OCI-LY3 (cell line): ENCODE measurements around the gene IFNG-AS1.

Experiments used
- H2AFZ ChIP-seq: fragments of 200-600, 300-600 bp; shearing (Covaris generic); 2 replicates; pipeline ENCODE4 v1.6.0; 2014; ENCODE audit warnings: antibody characterized with exemption, low read depth, low read length
- H3K27ac ChIP-seq: fragments of 200-600, 300-600 bp; sonication (generic); 2 replicates; pipeline ENCODE4 v1.5.1; 2014; ENCODE audit warnings: mild to moderate bottlenecking, low read length, moderate library complexity, mixed read lengths
- H3K27me3 ChIP-seq: fragments of 200-600, 300-600 bp; sonication (generic); 2 replicates; pipeline ENCODE4 v1.6.1; 2014; ENCODE audit warnings: low read depth, low read length, mixed read lengths
- H3K36me3 ChIP-seq: fragments of 200-600, 300-600 bp; sonication (generic); replicated peaks from 2 replicates; pipeline ENCODE3; 2014; ENCODE audit warnings: low read depth, low read length, mixed read lengths
- H3K4me1 ChIP-seq: fragments of 300-600, 200-600 bp; sonication (generic); 2 replicates; pipeline ENCODE4 v1.6.1; 2014; ENCODE audit warnings: low read length, mixed read lengths
- H3K4me2 ChIP-seq: fragments of 200-600, 300-600 bp; sonication (generic); 2 replicates; pipeline ENCODE4 v1.6.1; 2014; ENCODE audit warnings: low read length, mixed read lengths
- H3K4me3 ChIP-seq: fragments of 300-600, 200-600 bp; sonication (generic); 2 replicates; pipeline ENCODE4 v1.5.1; 2014; ENCODE audit warnings: antibody characterized with exemption, mild to moderate bottlenecking, low read length, moderate library complexity
- H3K79me2 ChIP-seq: fragments of 300-600, 200-600 bp; shearing (Covaris generic); 2 replicates; pipeline ENCODE4 v1.6.1; 2014; ENCODE audit warnings: mild to moderate bottlenecking, low read length, mixed read lengths
- H3K9ac ChIP-seq: fragments of 300-600, 200-600 bp; shearing (Covaris generic); 2 replicates; pipeline ENCODE4 v1.6.0; 2014; ENCODE audit warnings: mild to moderate bottlenecking, low read length, moderate library complexity
- H3K9me3 ChIP-seq: fragments of 200-600, 300-600 bp; shearing (Covaris generic); 2 replicates; pipeline ENCODE4 v1.6.1; 2014; ENCODE audit warnings: low read length, mixed read lengths; ENCODE audit not compliant: insufficient read depth
- H4K20me1 ChIP-seq: fragments of 200-600, 300-600 bp; sonication (generic); 2 replicates; pipeline ENCODE4 v1.6.1; 2016; ENCODE audit warnings: low read length, mixed read lengths; ENCODE audit not compliant: insufficient read depth
- CTCF ChIP-seq: fragments of 200-600, 300-600 bp; sonication (generic); IDR thresholded peaks from 2 replicates; pipeline ENCODE4 v1.5.1; 2014; ENCODE audit warnings: antibody characterized with exemption, low read length, low read depth
- EZH2phosphoT487 ChIP-seq: fragments of 200-600 bp; shearing (Covaris generic); IDR thresholded peaks from 2 replicates; pipeline ENCODE4 v1.6.1; 2018; ENCODE audit warnings: antibody characterized with exemption, mixed run types, low read depth

The IFNG-AS1 gene

GRCh38 chr12:67958187-67958586, 31.1 kb upstream of the IFNG-AS1 start:
- Histone ChIP-seq H3K36me3 (no peaks in the 10 kb centered on the region), H4K20me1 (no peaks in the 10 kb centered on the region), H3K4me2 (no peak overlapping the region), H3K4me1 (no peaks in the 10 kb centered on the region), H3K9ac (no peak overlapping the region), H3K27me3 (no peaks in the 10 kb centered on the region), H3K27ac (no peak overlapping the region), H3K9me3 (no peaks in the 10 kb centered on the region), H2AFZ (no peak overlapping the region), H3K4me3 (no peak overlapping the region), H3K79me2 (no peaks in the 10 kb centered on the region)
- TF ChIP-seq EZH2phosphoT487 (no peak), CTCF (no peak)

- Histone ChIP-seq H3K9me3 (no peaks in the 10 kb centered on the region), H3K4me2 (no peak overlapping the region), H3K79me2 (no peaks in the 10 kb centered on the region), H3K9ac (no peak overlapping the region), H3K36me3 (no peaks in the 10 kb centered on the region), H4K20me1 (no peaks in the 10 kb centered on the region), H3K27ac (no peak overlapping the region), H2AFZ (no peak overlapping the region), H3K4me1 (peaks cover 6% of the 10 kb centered on the region; the same call in 1 of the 2 replicates), H3K4me3 (no peak overlapping the region), H3K27me3 (0 out of 2 replicates have a peak, but pooled peaks cover 8% of the 10 kb centered on the region)
- no peak for TF ChIP-seq EZH2phosphoT487
- no peak for TF ChIP-seq CTCF
These were observed 24.8 kb upstream of the IFNG-AS1 start for GRCh38 chr12:67964456-67964855.

DNA sequence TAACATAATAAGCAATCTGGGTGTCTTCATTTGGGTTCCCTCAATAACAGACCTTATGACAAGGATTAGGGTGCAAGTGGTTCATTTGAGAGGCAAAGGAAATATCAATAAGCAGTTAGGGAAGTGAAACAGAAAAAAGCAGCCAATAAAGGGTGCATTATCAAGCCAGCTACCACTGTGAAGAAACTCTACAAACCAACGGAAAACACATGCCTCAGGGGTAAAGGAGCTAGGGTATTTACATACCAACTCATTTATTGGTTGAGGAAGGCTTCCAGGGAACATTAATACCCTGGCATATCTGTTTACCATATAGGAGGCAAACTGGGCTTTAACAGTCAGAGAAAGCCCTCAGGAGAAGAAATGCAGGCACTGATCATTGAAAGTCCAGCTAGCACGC, 22.7 kb upstream of the IFNG-AS1 start:
- H3K27ac ChIP-seq = no peak overlapping the region
- no peak for TF ChIP-seq CTCF
- peaks cover 6% of the 10 kb centered on the region; the same call in 1 of the 2 replicates for H3K4me1 ChIP-seq
- H3K9ac ChIP-seq = no peak overlapping the region
- H3K9me3 ChIP-seq = no peaks in the 10 kb centered on the region
- H3K4me3 ChIP-seq = no peak overlapping the region
- 0 out of 2 replicates have a peak, but pooled peaks cover 8% of the 10 kb centered on the region for H3K27me3 ChIP-seq
- no peaks in the 10 kb centered on the region for H3K79me2 ChIP-seq
- H3K36me3 ChIP-seq = no peaks in the 10 kb centered on the region
- H4K20me1 ChIP-seq = no peaks in the 10 kb centered on the region
- H2AFZ ChIP-seq = no peak overlapping the region
- H3K4me2 ChIP-seq = no peak overlapping the region

DNA sequence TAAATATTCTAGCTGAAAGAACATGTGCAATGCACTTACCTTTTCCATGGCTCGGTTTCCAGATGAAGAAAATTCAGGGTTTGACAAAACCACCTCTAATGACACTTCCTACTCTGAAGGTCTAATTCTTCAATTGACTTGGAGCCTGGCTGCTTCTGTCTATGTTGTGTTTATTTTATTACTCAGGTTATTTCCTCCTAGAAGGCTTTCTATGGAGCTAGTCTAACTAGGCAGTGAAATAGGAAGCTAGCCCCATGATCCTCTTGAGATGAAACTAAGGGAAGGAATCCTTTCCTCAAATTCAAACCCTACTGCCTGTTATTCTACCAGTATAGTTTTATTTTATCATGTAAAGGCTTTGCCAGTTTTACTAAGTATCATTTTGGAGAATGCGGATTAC, 20.9 kb upstream of the IFNG-AS1 start:
- Histone ChIP-seq H3K4me1 (peaks cover 6% of the 10 kb centered on the region; the same call in 1 of the 2 replicates), H3K36me3 (no peaks in the 10 kb centered on the region), H2AFZ (no peak overlapping the region)

More for the DNA sequence above, 20.9 kb upstream of the IFNG-AS1 start:
- TF ChIP-seq CTCF (no peak), EZH2phosphoT487 (no peak)
- H3K79me2 ChIP-seq = no peaks in the 10 kb centered on the region
- H3K9me3 ChIP-seq = no peaks in the 10 kb centered on the region
- H3K4me2 ChIP-seq = no peak overlapping the region
- no peak overlapping the region for H3K27ac ChIP-seq
- 0 out of 2 replicates have a peak, but pooled peaks cover 8% of the 10 kb centered on the region for H3K27me3 ChIP-seq
- no peak overlapping the region for H3K9ac ChIP-seq
- no peaks in the 10 kb centered on the region for H4K20me1 ChIP-seq
- no peak overlapping the region for H3K4me3 ChIP-seq
